ENCODE results near the gene SND1.

SND1 gene

GRCh38 chr7:128008744-128009143 lies 356.8 kb downstream of the SND1 start:
- no peak for DNase-seq (ENCODE audit: low read depth in 1 of 2, low spot score in 1 of 2)

DNA sequence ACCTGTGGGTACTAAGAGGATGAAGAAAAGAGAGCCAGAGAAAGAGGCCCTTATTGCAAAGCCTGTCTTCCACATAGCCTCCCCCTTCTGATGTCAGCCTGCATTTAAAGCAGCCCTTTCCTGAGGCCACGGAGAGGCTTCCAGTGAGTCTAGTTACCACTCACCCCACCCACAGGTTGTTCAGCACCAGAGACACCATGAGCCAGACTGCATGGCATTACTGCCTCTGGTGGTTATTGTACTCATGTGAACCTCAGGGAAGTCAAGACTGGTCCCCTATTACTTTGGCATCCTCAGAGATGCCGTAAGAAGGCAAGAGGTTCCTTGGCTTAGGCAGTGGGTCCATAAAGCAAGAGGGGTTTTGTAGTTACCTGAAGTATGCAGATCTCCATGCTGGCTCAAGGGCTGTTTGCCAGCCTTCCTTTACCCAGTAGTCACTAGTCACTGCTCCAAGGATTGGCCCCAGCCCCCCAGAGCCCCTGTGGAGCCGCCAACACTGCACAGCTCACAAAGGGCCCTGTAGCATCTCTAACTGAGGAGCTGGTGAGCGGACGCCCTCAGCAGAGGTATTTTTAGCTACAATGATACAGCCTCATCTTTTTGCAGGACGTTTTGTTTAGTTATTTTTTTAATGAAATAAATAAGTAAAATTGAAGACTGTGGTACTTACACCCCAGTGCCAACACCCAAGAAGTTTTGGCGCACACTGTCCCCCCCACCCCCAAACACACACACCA lies 358.6 kb downstream of the SND1 start:
- no peak for DNase-seq (ENCODE audit: low read depth in 1 of 2, low spot score in 1 of 2)

DNA sequence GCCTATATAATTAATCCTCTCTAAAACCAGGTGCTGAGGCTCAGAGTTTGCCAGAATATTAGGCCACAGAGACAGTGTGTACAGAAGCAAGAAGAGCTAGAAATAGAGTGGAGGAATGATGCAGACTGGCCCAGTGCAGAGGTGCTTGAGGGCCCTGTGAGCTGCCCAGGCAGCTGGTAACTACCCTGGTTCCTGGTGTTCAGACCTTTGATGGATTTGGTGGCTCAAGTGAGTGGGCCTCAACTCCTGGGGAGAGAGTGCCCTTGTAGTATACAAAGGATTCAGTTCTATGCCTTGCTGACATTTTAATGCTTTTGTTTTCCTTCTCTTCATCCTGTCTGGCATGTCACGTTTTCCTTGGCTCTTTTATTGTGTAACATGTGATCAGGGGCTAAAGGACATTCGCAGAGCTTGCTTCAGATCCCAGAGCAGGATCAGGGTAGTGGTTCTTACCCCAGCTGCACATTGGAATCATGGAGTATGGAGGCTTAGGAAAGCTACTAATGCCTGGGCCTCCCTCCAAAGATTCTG lies 359.2 kb downstream of the SND1 start:
- DNase-seq (ENCODE audit: low read depth in 1 of 2, low spot score in 1 of 2): no peak

DNA sequence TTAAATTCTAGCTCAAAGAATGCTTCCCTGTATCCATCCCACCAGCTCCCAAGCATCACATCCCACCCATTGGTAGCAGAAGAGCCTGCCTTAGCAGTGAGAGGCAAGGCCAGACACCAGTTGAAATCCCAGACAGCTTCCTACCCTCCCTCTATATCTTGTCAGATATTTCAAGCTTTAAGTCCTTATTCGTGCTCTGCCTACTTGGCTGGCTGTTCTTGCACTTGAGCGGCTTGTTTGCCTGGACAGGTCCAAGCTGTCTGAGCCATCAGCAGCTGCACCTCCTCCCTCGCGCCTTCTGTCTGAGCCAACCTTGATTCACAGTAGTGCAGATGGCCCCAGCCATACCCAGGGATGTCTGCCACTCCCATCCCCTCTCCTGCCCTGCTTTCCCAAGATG lies 362.8 kb downstream of the SND1 start:
- no peak for DNase-seq (ENCODE audit: low read depth in 1 of 2, low spot score in 1 of 2)

GRCh38 chr7:128017460-128017859 lies 365.5 kb downstream of the SND1 start:
- DNase-seq (ENCODE audit: low read depth in 1 of 2, low spot score in 1 of 2): no peak

- DNase-seq (ENCODE audit: low read depth in 1 of 2, low spot score in 1 of 2): no peak
Measured at GRCh38 chr7:128017862-128018845, 366.2 kb downstream of the SND1 start.

DNA sequence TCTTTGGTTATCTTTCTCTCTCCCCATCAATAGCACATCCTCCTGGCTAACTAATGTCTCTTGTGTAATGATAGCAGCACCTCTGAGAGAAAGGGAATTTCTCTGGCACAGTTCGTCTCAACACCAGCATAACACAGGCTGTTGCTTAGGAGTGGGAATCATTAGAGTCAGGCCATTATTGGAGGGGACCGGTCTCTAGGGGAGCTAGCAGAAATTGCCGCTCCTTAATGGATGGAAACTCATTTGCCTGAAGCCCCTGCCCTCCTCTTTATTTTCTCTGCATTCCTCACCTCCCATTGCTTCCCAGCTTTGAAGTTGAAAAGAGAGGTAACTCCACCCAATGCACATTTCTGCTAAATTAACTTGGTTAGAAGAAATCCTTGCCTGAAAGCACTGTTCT lies 367.3 kb downstream of the SND1 start:
- DNase-seq (ENCODE audit: low read depth in 1 of 2, low spot score in 1 of 2): no peak

- no peak for DNase-seq (ENCODE audit: low read depth in 1 of 2, low spot score in 1 of 2)
Measured at GRCh38 chr7:128020159-128020558, 368.2 kb downstream of the SND1 start.

- no peak for DNase-seq (ENCODE audit: low read depth in 1 of 2, low spot score in 1 of 2)
Measured at GRCh38 chr7:128021366-128021765, 369.4 kb downstream of the SND1 start.

DNA sequence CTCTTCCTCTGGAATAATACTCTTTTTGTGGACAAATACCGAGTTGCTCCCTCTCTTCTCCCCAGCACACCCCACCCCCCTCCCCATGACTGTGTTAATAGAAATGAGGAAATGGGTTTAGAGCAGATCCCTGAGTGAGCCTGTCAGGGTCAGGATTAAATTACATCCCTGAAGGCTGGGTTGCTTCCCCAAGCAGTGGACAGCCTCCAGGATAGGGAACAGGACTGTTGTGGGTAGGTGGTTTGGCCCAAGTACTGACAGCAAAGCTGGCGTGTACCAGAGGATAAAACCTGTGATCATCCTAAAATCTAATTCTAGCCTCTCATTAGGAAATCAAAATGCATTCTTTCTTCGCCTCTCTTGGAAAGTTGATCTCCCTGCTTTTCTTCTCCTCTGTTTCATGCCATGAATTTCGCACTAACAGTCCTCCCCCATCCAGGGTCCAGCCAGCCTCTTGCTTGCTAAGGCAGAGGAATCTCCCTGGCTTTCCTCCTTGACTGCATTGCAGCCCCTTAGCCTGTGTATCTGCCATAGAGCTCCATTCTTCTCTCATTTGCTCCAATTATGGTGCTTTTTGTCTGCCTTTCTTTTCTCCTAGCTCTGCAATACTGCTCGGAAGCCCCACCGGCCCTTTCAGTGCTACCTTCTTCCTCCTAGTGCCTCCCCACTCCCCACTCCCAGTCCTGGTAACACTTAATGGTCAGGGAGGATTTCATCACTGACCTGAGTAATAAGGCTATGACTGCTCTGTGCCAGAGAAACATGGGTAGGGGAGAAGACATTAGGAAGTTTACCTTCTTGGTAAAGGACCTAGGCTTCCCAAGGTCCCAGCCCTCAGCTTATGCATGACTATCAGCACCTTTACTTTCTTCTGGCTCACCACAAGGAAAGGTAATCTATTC lies 370.9 kb downstream of the SND1 start:
- DNase-seq (ENCODE audit: low read depth in 1 of 2, low spot score in 1 of 2): no peak

- no peak for DNase-seq (ENCODE audit: low read depth in 1 of 2, low spot score in 1 of 2)
Measured at GRCh38 chr7:128024151-128024550, 372.2 kb downstream of the SND1 start.

DNA sequence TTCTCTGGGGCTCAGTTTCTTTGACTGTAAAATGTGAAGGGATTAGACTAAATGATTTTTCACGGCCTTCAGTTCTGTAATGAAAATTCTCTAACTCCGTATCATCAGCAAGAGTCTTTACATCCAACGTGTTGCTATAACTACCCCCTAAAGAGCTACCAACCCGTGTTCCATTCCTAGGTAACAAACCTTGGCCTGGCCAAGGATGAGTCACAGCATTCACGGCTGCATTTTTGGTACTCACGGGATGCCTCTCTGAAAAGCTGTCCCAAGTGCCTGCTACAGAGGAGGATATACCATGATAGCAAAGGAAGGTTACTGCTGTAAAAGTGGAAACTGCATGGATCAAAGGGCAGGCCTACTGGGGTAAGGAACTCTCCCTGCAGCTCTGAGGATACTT lies 373.4 kb downstream of the SND1 start:
- DNase-seq (ENCODE audit: low read depth in 1 of 2, low spot score in 1 of 2): no peak

GRCh38 chr7:128025819-128026218 lies 373.8 kb downstream of the SND1 start:
- no peak for DNase-seq (ENCODE audit: low read depth in 1 of 2, low spot score in 1 of 2)

DNA sequence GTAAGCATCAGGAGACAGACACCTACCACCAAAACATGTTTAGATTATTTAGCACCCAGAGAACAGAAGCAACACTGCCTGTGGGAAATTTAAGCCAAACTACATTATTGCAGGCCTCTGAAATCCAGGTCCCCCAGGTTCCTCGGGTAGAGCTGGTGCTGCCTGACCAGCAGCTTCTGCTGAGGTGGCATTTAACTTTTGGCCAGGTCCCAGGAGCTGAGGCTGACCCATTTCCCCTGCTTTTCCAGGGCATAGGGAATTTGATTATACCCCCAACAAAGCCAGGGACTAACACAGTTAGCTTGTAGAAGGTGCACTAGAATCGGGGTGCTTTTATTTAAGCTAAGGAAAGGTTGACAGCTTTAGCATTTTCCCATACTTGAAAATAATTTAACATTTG lies 374.6 kb downstream of the SND1 start:
- DNase-seq (ENCODE audit: low read depth in 1 of 2, low spot score in 1 of 2): no peak

DNA sequence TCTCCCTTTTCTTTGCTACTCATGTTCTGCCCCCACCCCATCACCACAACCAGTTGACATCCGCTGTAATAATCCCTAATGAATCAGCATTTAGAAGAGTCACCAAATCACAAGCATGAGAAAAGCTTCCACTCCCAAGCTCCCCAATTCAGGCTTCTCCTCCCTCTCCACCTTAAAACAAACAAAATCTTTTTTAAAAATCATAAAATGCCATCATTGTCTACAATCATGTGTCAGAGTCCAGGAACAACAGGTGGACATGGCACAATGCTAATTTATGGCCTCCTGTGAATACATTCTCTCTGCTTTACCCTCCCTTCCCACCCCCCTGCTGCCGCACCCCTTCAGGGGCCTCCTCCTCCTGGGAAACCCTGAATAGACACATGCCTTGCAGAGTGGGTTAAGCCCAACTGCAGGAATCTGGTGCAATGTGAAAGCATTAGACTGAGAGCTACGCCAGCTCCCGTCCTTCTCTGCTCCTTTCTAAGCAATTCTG lies 375.5 kb downstream of the SND1 start:
- no peak for DNase-seq (ENCODE audit: low read depth in 1 of 2, low spot score in 1 of 2)

GRCh38 chr7:128029405-128029995 lies 377.5 kb downstream of the SND1 start:
- no peak for DNase-seq (ENCODE audit: low read depth in 1 of 2, low spot score in 1 of 2)

DNA sequence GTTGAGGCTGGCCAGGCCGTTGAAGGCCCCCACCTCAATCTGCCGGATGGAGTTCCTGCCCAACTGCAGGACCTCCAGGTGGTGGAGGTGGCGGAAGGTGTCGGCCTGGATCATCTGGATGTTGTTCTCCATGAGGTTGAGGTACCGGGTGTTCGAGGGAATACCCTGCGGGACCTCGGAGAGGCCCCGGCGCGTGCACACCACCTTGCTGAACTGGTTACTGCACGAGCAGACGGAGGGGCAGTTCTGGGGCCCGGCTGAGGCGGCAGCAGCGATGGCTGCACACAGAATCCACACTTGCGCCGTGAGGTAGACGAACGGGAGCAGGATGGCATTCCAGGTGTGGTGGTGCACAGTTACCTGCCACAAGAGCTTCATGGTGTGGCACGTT lies 378.3 kb downstream of the SND1 start:
- DNase-seq (ENCODE audit: low read depth in 1 of 2, low spot score in 1 of 2): no peak

- DNase-seq (ENCODE audit: low read depth in 1 of 2, low spot score in 1 of 2): no peak
Measured at GRCh38 chr7:128030654-128031611, 378.9 kb downstream of the SND1 start, which contains the start of gene LRRC4. LRRC4 (minus strand) TSS chr7:128031437; CDS start chr7:128030640, 797 bp downstream.

Data from stimulated activated CD4-positive, alpha-beta T cell treated with anti-CD3 and anti-CD28 coated beads, Interleukin-15, amount 100 ng/mL, for 1 hour (primary cell).